Upper lobe of left lung (tissue), 6 donors: ENCODE data around the gene ZNF865. TPM values are rescaled to one million over a fixed set of nuclear protein-coding genes. Genes with fewer than 3 reads are reported as not detected.

Experiments
- ATAC-seq, 2 donors: fragments of 200-7000 bp; cut with Tn5 transposase; one replicate each; pipeline ENCODE4 v1.9.1; 2022; ENCODE audit warnings: mild to moderate bottlenecking in 2 of 2, moderate library complexity in 2 of 2; ENCODE audit not compliant: low FRiP score in 2 of 2
- DNase-seq, 2 donors: peaks; one replicate each; pipeline ENCODE4 v3.0.0-alpha.2; 2019 to 2020
- H3K27ac ChIP-seq, 4 donors: fragments of 200-600 bp; sonication (generic); one replicate each; pipeline ENCODE4 v1.5.1; 2016 to 2019
- H3K27me3 ChIP-seq, 4 donors: fragments of 200-600 bp; sonication (generic); one replicate each; pipeline ENCODE4 v1.5.1; 2017 to 2019
- H3K36me3 ChIP-seq, 4 donors: fragments of 200-600 bp; sonication (generic); one replicate each; pipeline ENCODE4 v1.5.1; 2016 to 2019
- H3K4me1 ChIP-seq, 4 donors: fragments of 200-600 bp; sonication (generic); one replicate each; pipeline ENCODE4 v1.5.1; 2018 to 2019
- H3K4me3 ChIP-seq, 4 donors: fragments of 200-600 bp; sonication (generic); one replicate each; pipeline ENCODE4 v1.5.1; 2017 to 2019; ENCODE audit warnings: mild to moderate bottlenecking in 2 of 4, moderate library complexity in 1 of 4
- H3K9me3 ChIP-seq, 4 donors: fragments of 200-600 bp; sonication (generic); one replicate each; pipeline ENCODE4 v1.5.1; 2018 to 2019
- CTCF ChIP-seq, 6 experiments: fragments of 450-650 bp in 4 of 6; fragments of 200-600 bp in 2 of 6; sonication (generic) in 2 of 6; IDR thresholded peaks; one replicate each; pipeline ENCODE4 v1.5.1; 2016 to 2019; ENCODE audit warnings: antibody characterized with exemption in 6 of 6
- EP300 ChIP-seq, 4 donors: sonication (generic); formaldehyde crosslinking; IDR thresholded peaks; one replicate each; pipeline ENCODE4 v1.5.1; 2017; ENCODE audit warnings: antibody characterized with exemption in 4 of 4, control low read depth in 2 of 4
- POLR2A ChIP-seq, 4 donors: fragments of 450-650 bp; IDR thresholded peaks; one replicate each; pipeline ENCODE4 v1.5.1; 2016 to 2017; ENCODE audit warnings: antibody characterized with exemption in 4 of 4, mild to moderate bottlenecking in 2 of 4
- POLR2AphosphoS5 ChIP-seq, 2 donors: sonication (generic); formaldehyde crosslinking; IDR thresholded peaks; one replicate each; pipeline ENCODE4 v1.5.1; 2017; ENCODE audit warnings: antibody characterized with exemption in 2 of 2
- WGBS, 2 donors: methylation state at CpG; one replicate each; pipeline ENCODE4 v1.1.5; 2017 to 2018; 5-methylcytosine and 5-hydroxymethylcytosine counted together
- total RNA-seq, 6 donors: library from RNA; depleted of rRNA in 4 of 6; stranded (reverse); fragments of >200 nt in 4 of 6; gene quantifications; one replicate each; pipeline versions ENCODE4 v1.1.0 to v1.2.1, GENCODE V29; 2016 to 2021
- donor health status: DM: no; HTN: no; CAD: no; lungs with moderate emphysema.
- donor health status: DM: no; HTN: yes; CAD: no; lungs with severe emphysema.

Gene ZNF865
- total RNA-seq, 6 donors from 2014 or later, result 7.7 to 39.8 (median 20.6) TPM

DNA sequence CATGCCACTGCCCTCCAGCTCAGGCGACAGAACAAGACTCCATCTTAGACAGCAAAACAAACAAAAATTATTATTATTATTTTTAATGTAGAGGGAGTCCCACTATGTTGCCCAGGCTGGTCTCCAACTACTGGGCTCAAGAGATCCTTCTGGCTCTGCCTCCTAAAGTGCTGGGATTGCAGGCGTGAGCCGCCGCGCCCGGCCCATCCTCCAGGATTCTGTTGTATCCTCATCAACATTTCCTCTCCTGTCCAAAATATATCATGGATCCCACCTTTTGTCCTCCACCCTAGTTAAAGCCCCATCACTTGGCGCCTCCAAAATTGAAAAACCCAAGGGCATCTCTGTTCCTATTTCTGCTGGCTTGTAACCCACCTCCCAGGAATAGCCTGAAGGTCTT, 17.7 kb downstream of the ZNF865 start:
- no peaks in the 10 kb centered on the region for H3K27me3 ChIP-seq
- peaks cover 0 to 19% (median 7%) of the 10 kb centered on the region in 4 donors for H3K36me3 ChIP-seq
- DNase-seq (peak in 1 of 2 donors; percentile 84), ATAC-seq (no peak)
- peak overlapping the region in 1 of 4 donors; percentile 97 for H3K27ac ChIP-seq
- H3K9me3 ChIP-seq, result no peaks in the 10 kb centered on the region
- peaks cover 24 to 39% (median 31%) of the 10 kb centered on the region in 4 donors for H3K4me1 ChIP-seq
- TF ChIP-seq EP300 (IDR thresholded peaks at IDR 0.05), result no peak
- TF ChIP-seq POLR2A (IDR thresholded peaks at IDR 0.05), result no peak
- no peak for TF ChIP-seq POLR2AphosphoS5 (IDR thresholded peaks at IDR 0.05)
- TF ChIP-seq CTCF (IDR thresholded peaks at IDR 0.05), result no peak
- H3K4me3 ChIP-seq, result no peak overlapping the region
- WGBS, 2 donors, result 96 to 97% methylated on average over 7 of the region's 7 CpGs

DNA sequence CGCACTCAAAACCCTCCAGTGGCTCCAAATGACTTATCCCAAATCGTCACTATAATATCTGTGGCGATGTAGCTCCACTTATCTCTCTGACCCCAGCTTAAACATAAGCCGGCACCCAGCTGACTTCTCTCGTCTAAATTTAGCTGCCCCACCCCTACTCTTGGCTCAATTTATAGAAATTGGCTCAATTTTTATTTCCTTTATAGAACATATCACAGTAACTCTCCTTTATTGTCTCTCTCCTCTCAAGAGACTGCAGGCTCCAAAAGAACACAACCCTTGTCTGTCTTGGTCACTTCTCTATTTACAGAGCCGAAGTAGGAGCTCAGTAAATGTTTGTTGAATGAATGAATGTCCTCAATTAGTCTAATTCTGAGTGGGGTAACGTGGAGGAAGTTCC, 18.1 kb downstream of the ZNF865 start:
- 64 to 67% methylated on average over 7 of the region's 7 CpGs for WGBS, 2 donors
- Histone ChIP-seq H3K27ac (peak overlapping the region; percentile 94 to 98 (median 96)), H3K4me1 (peaks cover 23 to 36% (median 29%) of the 10 kb centered on the region in 4 donors), H3K36me3 (peaks cover 0 to 19% (median 7%) of the 10 kb centered on the region in 4 donors), H3K27me3 (no peaks in the 10 kb centered on the region), H3K4me3 (peak overlapping the region in 3 of 4 donors; percentile 47 to 58 (median 54)), H3K9me3 (no peaks in the 10 kb centered on the region)
- ATAC-seq, result no peak
- TF ChIP-seq POLR2AphosphoS5 (IDR thresholded peaks at IDR 0.05), result no peak
- no peak for TF ChIP-seq POLR2A (IDR thresholded peaks at IDR 0.05)
- TF ChIP-seq CTCF (IDR thresholded peaks at IDR 0.05), result no peak
- TF ChIP-seq EP300 (IDR thresholded peaks at IDR 0.05), result no peak
- DNase-seq, result no peak

- peaks cover 18 to 31% (median 22%) of the 10 kb centered on the region in 4 donors for H3K4me1 ChIP-seq
- peaks cover 0 to 19% (median 7%) of the 10 kb centered on the region in 4 donors for H3K36me3 ChIP-seq
- peak; percentile 94 to 97 for DNase-seq
- no peaks in the 10 kb centered on the region for H3K27me3 ChIP-seq
- peak; percentile 98 for ATAC-seq
- peak within 1 kb of the TSS; percentile 94 to 98 (median 96) for H3K27ac ChIP-seq
- TF ChIP-seq EP300 (IDR thresholded peaks at IDR 0.05) (no peak), POLR2A (IDR thresholded peaks at IDR 0.05) (peak in 2 of 4 donors; percentile 8 to 73), POLR2AphosphoS5 (IDR thresholded peaks at IDR 0.05) (peak; percentile 57 to 77)
- H3K4me3 ChIP-seq, result peak within 1 kb of the TSS; percentile 32 to 58 (median 50)
- WGBS, 2 donors, result 0 to 1% methylated on average over 20 to 22 of the region's 56 CpGs
- H3K9me3 ChIP-seq, result no peaks in the 10 kb centered on the region
Measured at GRCh38 chr19:55624109-55625003, 18.9 kb downstream of the ZNF865 start, which contains the start of gene ZNF784. Gene ZNF784, minus strand, starts transcription at chr19:55624566. Its CDS starts 5 bp downstream, at chr19:55624561.

GRCh38 chr19:55625004-55625326, 19.5 kb downstream of the ZNF865 start:
- H3K4me3 ChIP-seq, result peak overlapping the region in 3 of 4 donors; percentile 47 to 58 (median 54)
- H3K27me3 ChIP-seq, result no peaks in the 10 kb centered on the region
- H3K4me1 ChIP-seq, result peaks cover 13 to 31% (median 19%) of the 10 kb centered on the region in 4 donors
- no peaks in the 10 kb centered on the region for H3K9me3 ChIP-seq
- ATAC-seq, result no peak
- no peak for TF ChIP-seq POLR2A (IDR thresholded peaks at IDR 0.05)
- no peak for TF ChIP-seq EP300 (IDR thresholded peaks at IDR 0.05)
- TF ChIP-seq CTCF (IDR thresholded peaks at IDR 0.05), result no peak
- TF ChIP-seq POLR2AphosphoS5 (IDR thresholded peaks at IDR 0.05), result no peak
- WGBS, 2 donors, result 44 to 48% methylated on average over 11 of the region's 11 CpGs
- peak overlapping the region in 3 of 4 donors; percentile 96 to 98 (median 97) for H3K27ac ChIP-seq
- peaks cover 0 to 19% (median 7%) of the 10 kb centered on the region in 4 donors for H3K36me3 ChIP-seq
- DNase-seq, result no peak

DNA sequence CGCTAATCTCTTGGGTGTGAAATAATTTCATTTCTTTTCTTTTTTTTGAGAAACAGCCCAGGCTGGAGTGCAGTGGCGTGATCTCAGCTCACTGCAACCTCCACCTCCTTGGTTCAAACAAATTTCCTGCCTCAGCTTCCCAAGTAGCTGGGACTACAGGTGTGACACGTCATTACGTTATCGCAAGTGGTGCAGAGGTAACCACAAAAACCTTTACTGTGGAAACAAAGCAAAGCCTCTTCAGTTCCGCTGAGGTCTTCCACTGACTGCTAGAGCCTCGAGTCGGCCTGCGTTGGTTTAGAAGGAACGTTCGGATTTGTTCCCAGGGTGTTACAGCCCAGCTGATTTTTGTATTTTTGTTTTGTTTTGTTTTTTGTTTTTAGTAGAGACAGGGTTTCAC, 20.9 kb downstream of the ZNF865 start:
- Histone ChIP-seq H3K9me3 (no peaks in the 10 kb centered on the region), H3K36me3 (peaks cover 0 to 12% (median 4%) of the 10 kb centered on the region in 4 donors), H3K27me3 (no peaks in the 10 kb centered on the region), H3K4me1 (peaks cover 7 to 19% (median 11%) of the 10 kb centered on the region in 4 donors), H3K27ac (no peak overlapping the region), H3K4me3 (no peak overlapping the region)
- no peak for TF ChIP-seq POLR2A (IDR thresholded peaks at IDR 0.05)
- no peak for TF ChIP-seq CTCF (IDR thresholded peaks at IDR 0.05)
- no peak for TF ChIP-seq EP300 (IDR thresholded peaks at IDR 0.05)
- TF ChIP-seq POLR2AphosphoS5 (IDR thresholded peaks at IDR 0.05), result no peak
- ATAC-seq (no peak), DNase-seq (no peak)
- WGBS, 2 donors, result 86 to 88% methylated on average over 11 of the region's 11 CpGs
